Loucy (cell line): ENCODE data around the gene POLR3C.

ENCODE experiments used
- H2AFZ ChIP-seq: fragments of 200-600 bp; sonication (generic); 2 replicates; pipeline ENCODE4 v1.6.0; 2016; ENCODE audit warnings: antibody characterized with exemption, mild to moderate bottlenecking, low read length, moderate library complexity
- H3F3A ChIP-seq: fragments of 200-600 bp; 2 replicates; pipeline ENCODE4 v1.6.0; 2016; ENCODE audit warnings: antibody characterized with exemption, low read depth, mild to moderate bottlenecking
- H3K27me3 ChIP-seq: fragments of 200-600 bp; sonication (generic); 2 replicates; pipeline ENCODE4 v1.6.1; 2014; ENCODE audit warnings: low read length, mild to moderate bottlenecking; ENCODE audit not compliant: insufficient read depth, poor library complexity, severe bottlenecking
- H3K36me3 ChIP-seq: fragments of 200-600 bp; sonication (generic); 2 replicates; pipeline ENCODE4 v1.6.1; 2016; ENCODE audit warnings: low read length; ENCODE audit not compliant: insufficient read depth
- H3K4me1 ChIP-seq: fragments of 200-600 bp; sonication (generic); 2 replicates; pipeline ENCODE4 v1.5.1; 2014; ENCODE audit warnings: low read length, mild to moderate bottlenecking; ENCODE audit not compliant: insufficient read depth, poor library complexity, severe bottlenecking
- H3K4me2 ChIP-seq: fragments of 200-600 bp; sonication (generic); 2 replicates; pipeline ENCODE4 v1.6.0; 2014; ENCODE audit warnings: antibody characterized with exemption, low read length, low read depth, mild to moderate bottlenecking; ENCODE audit not compliant: poor library complexity, severe bottlenecking
- H3K4me3 ChIP-seq: fragments of 200-600 bp; sonication (generic); 2 replicates; pipeline ENCODE4 v1.5.1; 2014; ENCODE audit warnings: low read length, mild to moderate bottlenecking, mixed read lengths; ENCODE audit not compliant: poor library complexity, severe bottlenecking
- H3K79me2 ChIP-seq: fragments of 200-600 bp; sonication (generic); 2 replicates; pipeline ENCODE4 v1.6.1; 2014; ENCODE audit warnings: low read length; ENCODE audit not compliant: insufficient read depth
- H3K9ac ChIP-seq: fragments of 200-600 bp; sonication (generic); 2 replicates; pipeline ENCODE4 v1.6.0; 2014; ENCODE audit warnings: mild to moderate bottlenecking, low read depth, low read length, moderate library complexity; ENCODE audit not compliant: poor library complexity, severe bottlenecking
- H3K9me2 ChIP-seq: fragments of 200-600 bp; sonication (generic); replicated peaks from 2 replicates; pipeline ENCODE4 v1.6.1; 2016; ENCODE audit warnings: low read depth, low read length, mixed read lengths
- H3K9me3 ChIP-seq: fragments of 200-600 bp; sonication (generic); 2 replicates; pipeline ENCODE4 v1.6.1; 2014; ENCODE audit warnings: mild to moderate bottlenecking, antibody characterized with exemption, low read length, low read depth; ENCODE audit not compliant: insufficient read depth
- H4K20me1 ChIP-seq: fragments of 200-600 bp; sonication (generic); 2 replicates; pipeline ENCODE4 v1.6.0; 2014; ENCODE audit warnings: antibody characterized with exemption, low read length, mild to moderate bottlenecking; ENCODE audit not compliant: insufficient read depth, poor library complexity, severe bottlenecking
- EZH2phosphoT487 ChIP-seq: fragments of 200-600 bp; IDR thresholded peaks from 2 replicates; pipeline ENCODE4 v1.6.1; 2018; ENCODE audit warnings: antibody characterized with exemption, mild to moderate bottlenecking, moderate library complexity, borderline replicate concordance
- TF ChIP-seq, protein P1 (sequence below): fragments of 200-600 bp; sonication (generic); conservative IDR thresholded peaks from 2 replicates; pipeline ENCODE4 v1.5.1; 2014; ENCODE audit warnings: mild to moderate bottlenecking, antibody characterized with exemption, low read length

The POLR3C gene

DNA sequence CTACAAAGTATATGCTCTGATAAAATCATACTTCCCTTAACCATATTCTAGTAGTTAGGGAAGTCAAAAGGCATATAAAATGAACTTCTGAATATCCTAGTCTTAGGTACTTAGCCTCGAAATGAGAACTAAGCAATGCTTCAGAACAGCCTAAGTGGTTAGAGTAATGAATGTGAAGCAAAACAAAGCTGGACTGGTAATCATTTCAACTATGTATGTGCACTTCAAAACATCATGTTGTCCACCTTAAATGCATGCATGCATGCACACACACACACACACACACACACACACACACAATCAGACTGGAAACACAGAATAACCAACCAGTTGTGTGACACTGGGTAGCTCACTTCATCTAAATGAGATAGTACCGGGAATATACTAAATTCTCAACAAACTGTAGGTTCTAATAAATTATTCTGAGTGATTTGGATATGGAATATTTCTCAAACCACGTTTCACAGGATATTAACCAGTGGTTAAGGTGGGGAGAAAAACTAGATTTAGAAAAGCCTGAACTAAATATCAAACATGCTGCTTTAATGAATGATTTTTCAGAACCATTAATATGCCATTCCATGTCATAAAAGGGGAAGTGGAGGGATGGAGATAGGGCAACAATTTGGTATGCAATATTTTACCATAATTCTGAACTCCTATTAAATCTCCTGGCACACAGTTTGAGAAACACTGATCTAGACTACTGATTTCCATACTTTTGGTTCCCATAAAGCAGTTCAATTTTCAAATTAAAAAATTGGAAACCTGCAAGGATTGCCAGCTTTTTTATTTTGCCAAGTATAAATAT lies 19.6 kb upstream of the POLR3C start:
- Histone ChIP-seq H4K20me1 (peaks cover 35% of the 10 kb centered on the region), H3K79me2 (peaks cover 91% of the 10 kb centered on the region), H3F3A (no peaks in the 10 kb centered on the region), H3K9me2 (no peaks in the 10 kb centered on the region), H3K4me2 (no peak overlapping the region), H3K27me3 (no peaks in the 10 kb centered on the region), H3K9me3 (no peaks in the 10 kb centered on the region), H2AFZ (no peak overlapping the region), H3K36me3 (0 out of 2 replicates have a peak, but pooled peaks cover 3% of the 10 kb centered on the region), H3K4me3 (no peak overlapping the region), H3K9ac (no peak overlapping the region), H3K4me1 (peaks cover 15% of the 10 kb centered on the region)
- TF ChIP-seq, protein P1, sequence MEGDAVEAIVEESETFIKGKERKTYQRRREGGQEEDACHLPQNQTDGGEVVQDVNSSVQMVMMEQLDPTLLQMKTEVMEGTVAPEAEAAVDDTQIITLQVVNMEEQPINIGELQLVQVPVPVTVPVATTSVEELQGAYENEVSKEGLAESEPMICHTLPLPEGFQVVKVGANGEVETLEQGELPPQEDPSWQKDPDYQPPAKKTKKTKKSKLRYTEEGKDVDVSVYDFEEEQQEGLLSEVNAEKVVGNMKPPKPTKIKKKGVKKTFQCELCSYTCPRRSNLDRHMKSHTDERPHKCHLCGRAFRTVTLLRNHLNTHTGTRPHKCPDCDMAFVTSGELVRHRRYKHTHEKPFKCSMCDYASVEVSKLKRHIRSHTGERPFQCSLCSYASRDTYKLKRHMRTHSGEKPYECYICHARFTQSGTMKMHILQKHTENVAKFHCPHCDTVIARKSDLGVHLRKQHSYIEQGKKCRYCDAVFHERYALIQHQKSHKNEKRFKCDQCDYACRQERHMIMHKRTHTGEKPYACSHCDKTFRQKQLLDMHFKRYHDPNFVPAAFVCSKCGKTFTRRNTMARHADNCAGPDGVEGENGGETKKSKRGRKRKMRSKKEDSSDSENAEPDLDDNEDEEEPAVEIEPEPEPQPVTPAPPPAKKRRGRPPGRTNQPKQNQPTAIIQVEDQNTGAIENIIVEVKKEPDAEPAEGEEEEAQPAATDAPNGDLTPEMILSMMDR = no peak
- no peak for TF ChIP-seq EZH2phosphoT487

GRCh38 chr1:145805057-145805456 lies 18.9 kb upstream of the POLR3C start:
- peaks cover 35% of the 10 kb centered on the region for H4K20me1 ChIP-seq
- no peaks in the 10 kb centered on the region for H3F3A ChIP-seq
- H3K4me2 ChIP-seq = no peak overlapping the region
- no peak overlapping the region for H2AFZ ChIP-seq
- TF ChIP-seq, protein P1 = no peak
- H3K9ac ChIP-seq = no peak overlapping the region
- H3K4me1 ChIP-seq = peaks cover 13% of the 10 kb centered on the region
- 0 out of 2 replicates have a peak, but pooled peaks cover 3% of the 10 kb centered on the region for H3K36me3 ChIP-seq
- H3K27me3 ChIP-seq = no peaks in the 10 kb centered on the region
- no peaks in the 10 kb centered on the region for H3K9me2 ChIP-seq
- H3K79me2 ChIP-seq = peaks cover 85% of the 10 kb centered on the region
- no peak overlapping the region for H3K4me3 ChIP-seq
- H3K9me3 ChIP-seq = no peaks in the 10 kb centered on the region

DNA sequence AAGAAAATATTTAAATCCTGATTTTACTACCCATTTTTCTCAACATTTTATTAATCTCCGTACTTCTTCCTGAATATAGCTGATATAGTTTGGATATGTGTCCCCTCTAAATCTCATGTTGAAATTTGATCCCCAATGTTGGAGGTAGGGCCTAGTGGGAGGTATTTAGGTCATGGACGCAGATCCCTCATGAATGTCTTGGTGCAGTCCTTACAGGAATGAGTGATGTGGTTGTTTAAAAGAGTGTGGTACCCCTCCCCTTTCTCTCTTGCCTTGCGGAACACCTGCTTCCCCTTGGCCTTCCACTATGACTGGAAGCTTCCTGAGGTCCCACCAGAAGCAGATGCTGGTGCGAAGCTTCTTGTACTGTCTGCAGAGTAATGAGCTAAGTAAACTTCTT lies 17.6 kb upstream of the POLR3C start:
- TF ChIP-seq EZH2phosphoT487 = no peak
- TF ChIP-seq, protein P1 = no peak
- Histone ChIP-seq H3K9ac (no peak overlapping the region), H3K9me3 (no peaks in the 10 kb centered on the region), H3K4me1 (peaks cover 7% of the 10 kb centered on the region), H3K4me2 (no peak overlapping the region), H4K20me1 (peaks cover 27% of the 10 kb centered on the region), H3K4me3 (no peak overlapping the region), H3K79me2 (peaks cover 72% of the 10 kb centered on the region), H2AFZ (no peak overlapping the region), H3K27me3 (no peaks in the 10 kb centered on the region), H3K9me2 (no peaks in the 10 kb centered on the region), H3F3A (no peaks in the 10 kb centered on the region), H3K36me3 (0 out of 2 replicates have a peak, but pooled peaks cover 3% of the 10 kb centered on the region)
